ENCODE data around the gene ABHD4.

The ABHD4 gene

GRCh38 chr14:22556021-22556989 is 41.8 kb upstream of the ABHD4 start:
- ChIA-PET CTCF (interaction anchor here (0.6 to 23.7 kb wide), 151 partner anchors 7 to 631 kb away, joined by 3 to 395 read pairs (median 4); partner anchors contain the start of genes ACIN1, AJUBA, CDH24 and DAD1), POLR2A (interaction anchor here (0.7 to 1.5 kb wide), 5 partner anchors 33 to 297 kb away, joined by 3 to 6 read pairs (median 4); no protein-coding TSS in a partner anchor)
- no peak for DNase-seq (ENCODE audit: low read depth, low spot score)
- no peak for TF ChIP-seq CTCF (IDR thresholded peaks at IDR 0.05; ENCODE audit: insufficient read depth, low read length, missing control alignments)
- H3K4me3 ChIP-seq (ENCODE audit: low read depth, low read length) = no peak overlapping the region

DNA sequence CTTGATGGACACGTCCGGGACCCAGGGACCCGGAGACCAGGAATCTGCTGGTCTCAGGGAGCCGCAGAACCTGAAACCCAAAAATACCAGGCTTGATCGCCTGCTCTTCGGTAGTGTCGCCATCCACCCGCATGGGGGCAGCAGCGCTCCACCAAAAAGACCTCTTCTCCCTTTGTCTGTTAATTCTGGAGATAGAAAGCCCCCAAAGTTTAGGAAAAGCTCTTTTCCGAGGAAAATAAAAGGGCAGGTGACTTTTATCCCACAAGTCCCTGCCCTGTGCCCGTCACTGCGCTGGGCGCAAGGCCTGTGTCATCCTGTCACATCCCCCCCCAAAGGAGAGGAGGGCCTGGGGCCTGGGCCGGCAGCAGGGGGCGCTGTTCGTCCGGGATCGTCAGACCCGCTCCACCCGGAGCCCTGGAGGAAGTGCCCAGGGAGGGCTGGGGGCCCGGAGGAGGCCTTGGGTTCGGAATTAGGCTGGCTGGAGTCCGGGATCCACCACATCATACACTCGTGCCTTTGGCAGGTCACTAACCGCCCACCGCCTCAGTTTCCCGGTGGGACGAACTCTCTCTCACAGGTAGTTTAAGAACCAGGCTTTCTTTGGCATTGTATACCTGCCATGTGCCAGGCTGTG is 41.0 kb upstream of the ABHD4 start:
- no peak for DNase-seq (ENCODE audit: low read depth, low spot score)
- TF ChIP-seq CTCF (IDR thresholded peaks at IDR 0.05; ENCODE audit: insufficient read depth, low read length, missing control alignments) = peak; percentile 96
- peak overlapping the region; percentile 44 for H3K4me3 ChIP-seq (ENCODE audit: low read depth, low read length)
- CTCF ChIA-PET = interaction anchor here (0.6 to 23.7 kb wide), 146 partner anchors 9 to 630 kb away, joined by 3 to 395 read pairs (median 4); partner anchors contain the start of genes ACIN1, AJUBA, CDH24 and DAD1
- POLR2A ChIA-PET = interaction anchor here (0.8 to 1.5 kb wide), 4 partner anchors 96 to 297 kb away, joined by 3 to 6 read pairs (median 4); no protein-coding TSS in a partner anchor

DNA sequence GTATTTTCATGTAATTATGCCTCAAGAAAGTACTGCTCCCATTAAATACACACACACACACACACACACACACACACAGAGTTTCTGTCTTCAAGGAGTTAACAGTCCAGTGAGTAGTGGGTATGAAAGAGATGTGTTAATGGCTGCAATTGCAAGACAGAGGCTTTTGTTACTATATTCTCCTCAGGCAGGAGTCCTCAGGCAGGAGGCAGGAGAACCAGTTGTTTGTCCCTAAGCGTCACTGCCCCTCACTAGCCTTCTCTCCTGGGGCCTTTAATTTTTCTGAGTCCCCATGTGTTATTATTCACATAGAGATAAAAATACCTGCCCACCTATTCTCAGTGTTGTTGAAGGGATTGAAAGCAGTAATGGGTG is 40.3 kb upstream of the ABHD4 start:
- H3K4me3 ChIP-seq (ENCODE audit: low read depth, low read length) = no peak overlapping the region
- no peak for DNase-seq (ENCODE audit: low read depth, low spot score)
- CTCF ChIA-PET = interaction anchor here (0.7 to 23.7 kb wide), 13 partner anchors 12 to 344 kb away, joined by 3 to 395 read pairs (median 7); partner anchors contain the start of gene OXA1L
- TF ChIP-seq CTCF (IDR thresholded peaks at IDR 0.05; ENCODE audit: insufficient read depth, low read length, missing control alignments) = no peak
- POLR2A ChIA-PET = no interaction called here

DNA sequence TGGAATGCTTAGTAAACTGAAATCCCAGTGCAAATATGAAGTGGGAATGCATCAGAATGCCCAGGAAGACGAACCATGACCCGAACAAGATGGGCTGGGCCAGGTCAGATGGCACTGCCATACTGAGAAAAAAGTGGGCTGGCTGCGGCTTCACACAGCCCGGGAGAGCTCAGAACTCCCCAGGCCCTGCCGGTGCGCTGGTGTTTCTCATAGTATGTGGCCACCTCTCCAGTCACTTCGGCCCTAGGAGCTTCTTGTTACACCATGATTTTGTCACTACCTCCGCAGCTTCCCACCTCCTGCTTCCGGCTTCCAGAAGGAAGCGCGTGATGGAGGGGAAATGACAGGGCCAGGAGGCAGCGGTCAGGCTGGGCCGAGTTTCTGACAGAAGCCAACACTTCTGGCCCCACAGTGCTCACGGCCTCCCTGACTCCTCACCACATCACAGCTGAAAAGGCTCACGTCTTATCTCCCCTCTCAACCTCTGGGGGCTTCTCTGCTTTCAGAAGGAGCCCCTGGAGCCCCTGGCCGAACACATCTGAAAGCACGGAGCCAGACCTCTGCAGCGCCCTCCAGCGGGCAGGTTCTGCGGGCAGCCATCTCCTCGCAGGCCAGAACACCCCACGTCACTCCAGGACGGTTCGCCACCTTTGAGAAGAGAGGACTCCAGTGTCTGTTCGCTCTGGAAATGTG is 39.7 kb upstream of the ABHD4 start:
- DNase-seq (ENCODE audit: low read depth, low spot score) = no peak
- peak; percentile 19 for TF ChIP-seq CTCF (IDR thresholded peaks at IDR 0.05; ENCODE audit: insufficient read depth, low read length, missing control alignments)
- POLR2A ChIA-PET = no interaction called here
- no peak overlapping the region for H3K4me3 ChIP-seq (ENCODE audit: low read depth, low read length)
- CTCF ChIA-PET = interaction anchor here (0.7 to 23.7 kb wide), 12 partner anchors 12 to 344 kb away, joined by 3 to 395 read pairs (median 5); partner anchors contain the start of gene OXA1L

GRCh38 chr14:22559041-22559440 is 39.1 kb upstream of the ABHD4 start:
- no peak for DNase-seq (ENCODE audit: low read depth, low spot score)
- ChIA-PET CTCF (interaction anchor here (0.9 to 23.7 kb wide), 18 partner anchors 8 to 423 kb away, joined by 3 to 395 read pairs (median 6); partner anchors contain the start of genes AJUBA, DAD1 and OXA1L), POLR2A (no interaction called here)
- H3K4me3 ChIP-seq (ENCODE audit: low read depth, low read length) = no peak overlapping the region
- TF ChIP-seq CTCF (IDR thresholded peaks at IDR 0.05; ENCODE audit: insufficient read depth, low read length, missing control alignments) = no peak
